Gastrocnemius medialis (tissue), 4 donors: ENCODE measurements around the gene NTRK1.
"Not testable (repeated sequence)": the region's sequence is repeated elsewhere in the genome, so short reads cannot be mapped to it uniquely, and the experiment has no call there.

Experiments
- POLR2A ChIP-seq, 2 donors: fragments of 450-650 bp; IDR thresholded peaks; one replicate each; pipeline ENCODE4 v1.6.1; 2017; ENCODE audit warnings: antibody characterized with exemption in 2 of 2, mild to moderate bottlenecking in 2 of 2, moderate library complexity in 2 of 2
- TF ChIP-seq, protein P1 (sequence below), 5 experiments: fragments of 450-650 bp in 3 of 5; fragments of 200-600 bp in 2 of 5; sonication (generic) in 2 of 5; IDR thresholded peaks in 4 of 5; conservative IDR thresholded peaks in 1 of 5; 1 replicate in 4 of 5; 2 replicates in 1 of 5; pipeline ENCODE4 v1.5.1; 2016 to 2019; ENCODE audit warnings: antibody characterized with exemption in 5 of 5, mild to moderate bottlenecking in 3 of 5, moderate library complexity in 3 of 5

DNA sequence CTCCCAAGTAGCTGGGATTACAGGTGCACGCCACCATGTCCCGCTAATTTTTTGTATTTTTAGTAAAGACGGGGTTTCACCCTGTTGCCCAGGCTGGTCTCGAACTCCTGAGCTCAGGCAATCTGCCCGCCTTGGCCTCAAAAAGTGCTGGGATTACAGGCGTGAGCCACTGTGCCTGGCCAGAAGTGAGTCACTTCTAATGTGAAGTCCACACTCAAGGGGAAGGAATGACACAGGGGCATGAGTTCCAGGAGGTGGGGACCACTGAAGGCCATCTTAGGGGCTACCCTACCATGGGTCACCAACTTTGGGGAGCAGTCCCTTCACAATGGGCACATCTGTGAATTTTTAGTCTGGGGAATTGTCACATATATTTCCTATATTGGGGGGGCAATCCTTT lies 66.0 kb downstream of the NTRK1 start:
- TF ChIP-seq, protein P1, sequence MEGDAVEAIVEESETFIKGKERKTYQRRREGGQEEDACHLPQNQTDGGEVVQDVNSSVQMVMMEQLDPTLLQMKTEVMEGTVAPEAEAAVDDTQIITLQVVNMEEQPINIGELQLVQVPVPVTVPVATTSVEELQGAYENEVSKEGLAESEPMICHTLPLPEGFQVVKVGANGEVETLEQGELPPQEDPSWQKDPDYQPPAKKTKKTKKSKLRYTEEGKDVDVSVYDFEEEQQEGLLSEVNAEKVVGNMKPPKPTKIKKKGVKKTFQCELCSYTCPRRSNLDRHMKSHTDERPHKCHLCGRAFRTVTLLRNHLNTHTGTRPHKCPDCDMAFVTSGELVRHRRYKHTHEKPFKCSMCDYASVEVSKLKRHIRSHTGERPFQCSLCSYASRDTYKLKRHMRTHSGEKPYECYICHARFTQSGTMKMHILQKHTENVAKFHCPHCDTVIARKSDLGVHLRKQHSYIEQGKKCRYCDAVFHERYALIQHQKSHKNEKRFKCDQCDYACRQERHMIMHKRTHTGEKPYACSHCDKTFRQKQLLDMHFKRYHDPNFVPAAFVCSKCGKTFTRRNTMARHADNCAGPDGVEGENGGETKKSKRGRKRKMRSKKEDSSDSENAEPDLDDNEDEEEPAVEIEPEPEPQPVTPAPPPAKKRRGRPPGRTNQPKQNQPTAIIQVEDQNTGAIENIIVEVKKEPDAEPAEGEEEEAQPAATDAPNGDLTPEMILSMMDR (IDR thresholded peaks at IDR 0.05 in 4 of 5, conservative IDR thresholded peaks at IDR 0.05 in 1 of 5), result not testable (repeated sequence)
- TF ChIP-seq POLR2A (IDR thresholded peaks at IDR 0.05), result not testable (repeated sequence)
